WTC11 (cell line): ENCODE results near the gene BAG1. TPM values are rescaled to one million over a fixed set of nuclear protein-coding genes. Genes with fewer than 3 reads are reported as not detected.

Experiments
- ATAC-seq: fragments of 200-7000 bp; cut with Tn5 transposase; 2 replicates; pipeline ENCODE4 v1.10.0; 2021; ENCODE audit warnings: mild to moderate bottlenecking, moderate library complexity
- CTCF ChIA-PET: fragments of 300-600 bp; sonication (Branson Sonifier 250); formaldehyde crosslinking; loops from one replicate; lab custom pipeline; 2021; ENCODE audit warnings: antibody characterized with exemption; lab: Charles Lee
- POLR2A ChIA-PET: fragments of 350-600 bp; sonication (Branson Sonifier 250); formaldehyde crosslinking; loops from one replicate; lab custom pipeline; 2021; ENCODE audit warnings: antibody characterized with exemption; lab: Charles Lee
- DNase-seq: peaks from one replicate; pipeline ENCODE4 v3.0.0; 2021; ENCODE audit warnings: low spot score
- H3K27ac Mint-ChIP-seq: 2 replicates; pipeline ENCODE4 v1.8.0; 2021; ENCODE audit warnings: mixed read lengths
- H3K27me3 Mint-ChIP-seq: 2 replicates; pipeline ENCODE4 v1.8.0; 2021; ENCODE audit warnings: low read depth, mild to moderate bottlenecking, moderate library complexity, mixed read lengths
- H3K36me3 Mint-ChIP-seq: 2 replicates; pipeline ENCODE4 v1.8.0; 2021; ENCODE audit warnings: mixed read lengths
- H3K4me1 Mint-ChIP-seq: 2 replicates; pipeline ENCODE4 v1.8.0; 2022; ENCODE audit warnings: mixed read lengths
- H3K4me3 Mint-ChIP-seq: 2 replicates; pipeline ENCODE4 v1.8.0; 2021; ENCODE audit warnings: mild to moderate bottlenecking, moderate library complexity, mixed read lengths
- H3K9me3 Mint-ChIP-seq: 2 replicates; pipeline ENCODE4 v1.8.0; 2021; ENCODE audit warnings: mixed read lengths
- CREB1 ChIP-seq: sonication (generic); formaldehyde crosslinking; IDR thresholded peaks from 2 replicates; pipeline ENCODE4 v1.8.0; 2023; ENCODE audit warnings: mild to moderate bottlenecking, missing genetic modification reagents
- NFE2L1 ChIP-seq: sonication (generic); formaldehyde crosslinking; IDR thresholded peaks from 2 replicates; pipeline ENCODE4 v1.8.1; 2023; ENCODE audit warnings: missing genetic modification reagents
- NFYB ChIP-seq: sonication (generic); formaldehyde crosslinking; conservative IDR thresholded peaks from 2 replicates; pipeline ENCODE4 v1.8.0; 2022; ENCODE audit warnings: low read depth, missing genetic modification reagents
- NR2C2 ChIP-seq: sonication (generic); formaldehyde crosslinking; IDR thresholded peaks from 2 replicates; pipeline ENCODE4 v1.8.0; 2022; ENCODE audit warnings: mild to moderate bottlenecking, missing genetic modification reagents
- SMAD4 ChIP-seq: sonication (generic); formaldehyde crosslinking; IDR thresholded peaks from 2 replicates; pipeline ENCODE4 v1.8.0; 2022; ENCODE audit warnings: mild to moderate bottlenecking, missing genetic modification reagents
- TEAD1 ChIP-seq: sonication (generic); formaldehyde crosslinking; IDR thresholded peaks from 2 replicates; pipeline ENCODE4 v1.8.0; 2022; ENCODE audit warnings: mild to moderate bottlenecking, missing genetic modification reagents
- TEAD4 ChIP-seq: sonication (generic); formaldehyde crosslinking; IDR thresholded peaks from 2 replicates; pipeline ENCODE4 v1.8.0; 2022; ENCODE audit warnings: mild to moderate bottlenecking, missing genetic modification reagents
- TP53 ChIP-seq: sonication (generic); formaldehyde crosslinking; IDR thresholded peaks from 2 replicates; pipeline ENCODE4 v1.8.1; 2023; ENCODE audit warnings: mild to moderate bottlenecking, missing genetic modification reagents
- ZNF121 ChIP-seq: sonication (generic); formaldehyde crosslinking; IDR thresholded peaks from 2 replicates; pipeline ENCODE4 v1.8.0; 2023; ENCODE audit warnings: missing genetic modification reagents
- ZNF423 ChIP-seq: fragments of 250-450 bp; sonication (Bioruptor Pico); IDR thresholded peaks from 2 replicates; pipeline ENCODE4 v2.1.2; 2022; ENCODE audit warnings: mild to moderate bottlenecking, moderate library complexity
- total RNA-seq: library from RNA; stranded (reverse); gene quantifications from 3 replicates; pipeline ENCODE4 v1.2.3, GENCODE V29; 2021
- TF ChIP-seq, protein P1 (sequence below): fragments of 250-450 bp; sonication (Bioruptor Pico); IDR thresholded peaks from 2 replicates; pipeline ENCODE4 v1.9.0; 2021; ENCODE audit warnings: moderate library complexity, mild to moderate bottlenecking, inconsistent platforms, borderline replicate concordance
- TF ChIP-seq, protein P2 (sequence below): sonication (generic); formaldehyde crosslinking; IDR thresholded peaks from 2 replicates; pipeline ENCODE4 v1.8.0; 2023; ENCODE audit warnings: missing genetic modification reagents, mild to moderate bottlenecking, borderline replicate concordance
- TF ChIP-seq, protein P3 (sequence below): sonication (generic); formaldehyde crosslinking; IDR thresholded peaks from 2 replicates; pipeline ENCODE4 v1.8.1; 2022; ENCODE audit warnings: low read depth, missing genetic modification reagents, borderline replicate concordance
- TF ChIP-seq, protein P4 (sequence below): sonication (generic); formaldehyde crosslinking; IDR thresholded peaks from 2 replicates; pipeline ENCODE4 v1.8.0; 2022; ENCODE audit warnings: mild to moderate bottlenecking, missing genetic modification reagents
- TF ChIP-seq, protein P5 (sequence below): fragments of 250-450 bp; sonication (Bioruptor Pico); IDR thresholded peaks from 2 replicates; pipeline ENCODE4 v1.9.0; 2021; ENCODE audit warnings: mild to moderate bottlenecking

Gene BAG1
- total RNA-seq, 1 experiment from 2014 or later: 52.9 TPM

DNA sequence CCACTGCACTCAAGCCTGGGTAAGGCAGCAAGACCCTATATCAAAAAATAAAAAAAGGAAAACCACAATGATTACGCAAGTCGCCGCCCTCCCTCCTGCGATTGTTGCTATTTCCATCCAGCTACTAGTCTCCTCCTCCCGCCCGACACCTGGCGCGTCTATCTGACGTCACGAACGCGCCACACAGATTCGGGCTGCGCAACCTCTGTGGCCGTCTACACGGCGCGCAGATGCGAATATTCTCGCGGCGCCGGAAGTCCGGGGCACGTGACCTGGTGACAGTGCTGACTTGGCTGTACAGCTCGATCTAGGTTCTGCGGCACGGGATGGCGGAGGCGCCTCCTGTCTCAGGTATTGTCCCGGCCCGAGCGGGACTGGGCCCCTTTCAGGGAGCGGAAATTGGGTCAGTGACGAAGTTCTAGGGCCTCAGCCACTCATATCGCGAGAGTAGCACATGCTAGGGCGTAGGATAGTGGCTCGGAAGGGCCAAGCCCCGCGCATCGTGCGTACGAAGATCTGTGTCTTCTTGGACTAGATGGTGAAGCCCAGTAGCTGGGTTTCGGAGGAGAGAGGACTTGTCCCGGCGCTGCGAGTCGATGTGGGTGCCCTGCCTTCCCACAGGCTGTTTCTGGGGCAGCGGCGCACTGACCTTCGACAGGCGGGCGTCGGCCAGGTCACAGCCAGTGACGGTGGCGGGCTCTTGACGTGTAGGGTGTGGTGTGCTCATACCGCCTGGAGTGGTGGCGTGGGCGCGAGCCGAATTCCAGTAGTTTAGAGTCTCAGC is 25.9 kb upstream of the BAG1 start, which contains the start of gene NFX1 (continued):
- TF ChIP-seq, protein P1, sequence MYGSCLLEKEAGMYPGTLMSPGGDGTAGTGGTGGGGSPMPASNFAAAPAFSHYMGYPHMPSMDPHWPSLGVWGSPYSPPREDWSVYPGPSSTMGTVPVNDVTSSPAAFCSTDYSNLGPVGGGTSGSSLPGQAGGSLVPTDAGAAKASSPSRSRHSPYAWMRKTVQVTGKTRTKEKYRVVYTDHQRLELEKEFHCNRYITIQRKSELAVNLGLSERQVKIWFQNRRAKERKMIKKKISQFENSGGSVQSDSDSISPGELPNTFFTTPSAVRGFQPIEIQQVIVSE (CRISPR knock-in tag): no peak
- TF ChIP-seq SMAD4: no peak
- TF ChIP-seq ZNF423 (CRISPR knock-in tag): no peak
- TF ChIP-seq, protein P2, sequence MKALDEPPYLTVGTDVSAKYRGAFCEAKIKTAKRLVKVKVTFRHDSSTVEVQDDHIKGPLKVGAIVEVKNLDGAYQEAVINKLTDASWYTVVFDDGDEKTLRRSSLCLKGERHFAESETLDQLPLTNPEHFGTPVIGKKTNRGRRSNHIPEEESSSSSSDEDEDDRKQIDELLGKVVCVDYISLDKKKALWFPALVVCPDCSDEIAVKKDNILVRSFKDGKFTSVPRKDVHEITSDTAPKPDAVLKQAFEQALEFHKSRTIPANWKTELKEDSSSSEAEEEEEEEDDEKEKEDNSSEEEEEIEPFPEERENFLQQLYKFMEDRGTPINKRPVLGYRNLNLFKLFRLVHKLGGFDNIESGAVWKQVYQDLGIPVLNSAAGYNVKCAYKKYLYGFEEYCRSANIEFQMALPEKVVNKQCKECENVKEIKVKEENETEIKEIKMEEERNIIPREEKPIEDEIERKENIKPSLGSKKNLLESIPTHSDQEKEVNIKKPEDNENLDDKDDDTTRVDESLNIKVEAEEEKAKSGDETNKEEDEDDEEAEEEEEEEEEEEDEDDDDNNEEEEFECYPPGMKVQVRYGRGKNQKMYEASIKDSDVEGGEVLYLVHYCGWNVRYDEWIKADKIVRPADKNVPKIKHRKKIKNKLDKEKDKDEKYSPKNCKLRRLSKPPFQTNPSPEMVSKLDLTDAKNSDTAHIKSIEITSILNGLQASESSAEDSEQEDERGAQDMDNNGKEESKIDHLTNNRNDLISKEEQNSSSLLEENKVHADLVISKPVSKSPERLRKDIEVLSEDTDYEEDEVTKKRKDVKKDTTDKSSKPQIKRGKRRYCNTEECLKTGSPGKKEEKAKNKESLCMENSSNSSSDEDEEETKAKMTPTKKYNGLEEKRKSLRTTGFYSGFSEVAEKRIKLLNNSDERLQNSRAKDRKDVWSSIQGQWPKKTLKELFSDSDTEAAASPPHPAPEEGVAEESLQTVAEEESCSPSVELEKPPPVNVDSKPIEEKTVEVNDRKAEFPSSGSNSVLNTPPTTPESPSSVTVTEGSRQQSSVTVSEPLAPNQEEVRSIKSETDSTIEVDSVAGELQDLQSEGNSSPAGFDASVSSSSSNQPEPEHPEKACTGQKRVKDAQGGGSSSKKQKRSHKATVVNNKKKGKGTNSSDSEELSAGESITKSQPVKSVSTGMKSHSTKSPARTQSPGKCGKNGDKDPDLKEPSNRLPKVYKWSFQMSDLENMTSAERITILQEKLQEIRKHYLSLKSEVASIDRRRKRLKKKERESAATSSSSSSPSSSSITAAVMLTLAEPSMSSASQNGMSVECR (CRISPR knock-in tag): no peak; the same call in none of the 2 replicates
- TF ChIP-seq, protein P3, sequence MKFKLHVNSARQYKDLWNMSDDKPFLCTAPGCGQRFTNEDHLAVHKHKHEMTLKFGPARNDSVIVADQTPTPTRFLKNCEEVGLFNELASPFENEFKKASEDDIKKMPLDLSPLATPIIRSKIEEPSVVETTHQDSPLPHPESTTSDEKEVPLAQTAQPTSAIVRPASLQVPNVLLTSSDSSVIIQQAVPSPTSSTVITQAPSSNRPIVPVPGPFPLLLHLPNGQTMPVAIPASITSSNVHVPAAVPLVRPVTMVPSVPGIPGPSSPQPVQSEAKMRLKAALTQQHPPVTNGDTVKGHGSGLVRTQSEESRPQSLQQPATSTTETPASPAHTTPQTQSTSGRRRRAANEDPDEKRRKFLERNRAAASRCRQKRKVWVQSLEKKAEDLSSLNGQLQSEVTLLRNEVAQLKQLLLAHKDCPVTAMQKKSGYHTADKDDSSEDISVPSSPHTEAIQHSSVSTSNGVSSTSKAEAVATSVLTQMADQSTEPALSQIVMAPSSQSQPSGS (CRISPR knock-in tag): no peak
- TF ChIP-seq TP53 (CRISPR knock-in tag): peak; percentile 68; the same call in 1 of the 2 replicates
- TF ChIP-seq, protein P4, sequence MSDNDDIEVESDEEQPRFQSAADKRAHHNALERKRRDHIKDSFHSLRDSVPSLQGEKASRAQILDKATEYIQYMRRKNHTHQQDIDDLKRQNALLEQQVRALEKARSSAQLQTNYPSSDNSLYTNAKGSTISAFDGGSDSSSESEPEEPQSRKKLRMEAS (CRISPR knock-in tag): peak; percentile 97
- peak; percentile 94 for TF ChIP-seq CREB1 (CRISPR knock-in tag)
- TF ChIP-seq NFE2L1: peak; percentile 59; the same call in 1 of the 2 replicates
- no peak for TF ChIP-seq NFYB (CRISPR knock-in tag)

DNA sequence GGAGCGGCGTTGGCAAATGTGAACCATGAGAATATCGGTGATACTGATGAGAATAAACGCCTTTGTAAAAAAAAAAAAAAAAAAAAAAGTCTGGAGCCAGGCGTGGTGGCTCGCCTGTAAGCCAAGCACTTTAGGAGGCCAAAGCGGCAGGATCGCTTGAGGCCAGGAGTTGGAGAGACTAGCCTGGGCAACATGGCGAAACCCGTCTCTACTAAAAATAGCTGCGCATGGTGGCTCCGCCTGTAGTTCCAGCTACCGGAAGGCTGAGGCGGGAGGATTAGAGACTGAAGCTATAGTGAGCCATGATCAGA is 25.4 kb upstream of the BAG1 start:
- Mint-ChIP-seq H3K27ac (peak overlapping the region; percentile 99), H3K4me1 (peaks cover 14% of the 10 kb centered on the region), H3K9me3 (no peaks in the 10 kb centered on the region), H3K36me3 (peaks cover 8% of the 10 kb centered on the region), H3K27me3 (no peaks in the 10 kb centered on the region), H3K4me3 (peak overlapping the region; percentile 99)
- ChIA-PET CTCF (interaction anchor here (0.6 to 1.7 kb wide), 6 partner anchors 126 to 234 kb away, joined by 3 to 7 read pairs (median 4); partner anchors contain the start of genes ANKRD18B and AQP3), POLR2A (interaction anchor here (0.6 to 1.5 kb wide), 7 partner anchors 13 to 1024 kb away, joined by 3 to 13 read pairs (median 6); partner anchors contain the start of genes BAG1, CHMP5, DNAJA1 and NOL6)
- ATAC-seq (peak; percentile 15), DNase-seq (peak; percentile 22)
- TF ChIP-seq ZNF121 (CRISPR knock-in tag): no peak
- 0 out of 2 replicates have a peak, but pooled peaks have one; percentile 9 for TF ChIP-seq TEAD4 (CRISPR knock-in tag)
- TF ChIP-seq, protein P5, sequence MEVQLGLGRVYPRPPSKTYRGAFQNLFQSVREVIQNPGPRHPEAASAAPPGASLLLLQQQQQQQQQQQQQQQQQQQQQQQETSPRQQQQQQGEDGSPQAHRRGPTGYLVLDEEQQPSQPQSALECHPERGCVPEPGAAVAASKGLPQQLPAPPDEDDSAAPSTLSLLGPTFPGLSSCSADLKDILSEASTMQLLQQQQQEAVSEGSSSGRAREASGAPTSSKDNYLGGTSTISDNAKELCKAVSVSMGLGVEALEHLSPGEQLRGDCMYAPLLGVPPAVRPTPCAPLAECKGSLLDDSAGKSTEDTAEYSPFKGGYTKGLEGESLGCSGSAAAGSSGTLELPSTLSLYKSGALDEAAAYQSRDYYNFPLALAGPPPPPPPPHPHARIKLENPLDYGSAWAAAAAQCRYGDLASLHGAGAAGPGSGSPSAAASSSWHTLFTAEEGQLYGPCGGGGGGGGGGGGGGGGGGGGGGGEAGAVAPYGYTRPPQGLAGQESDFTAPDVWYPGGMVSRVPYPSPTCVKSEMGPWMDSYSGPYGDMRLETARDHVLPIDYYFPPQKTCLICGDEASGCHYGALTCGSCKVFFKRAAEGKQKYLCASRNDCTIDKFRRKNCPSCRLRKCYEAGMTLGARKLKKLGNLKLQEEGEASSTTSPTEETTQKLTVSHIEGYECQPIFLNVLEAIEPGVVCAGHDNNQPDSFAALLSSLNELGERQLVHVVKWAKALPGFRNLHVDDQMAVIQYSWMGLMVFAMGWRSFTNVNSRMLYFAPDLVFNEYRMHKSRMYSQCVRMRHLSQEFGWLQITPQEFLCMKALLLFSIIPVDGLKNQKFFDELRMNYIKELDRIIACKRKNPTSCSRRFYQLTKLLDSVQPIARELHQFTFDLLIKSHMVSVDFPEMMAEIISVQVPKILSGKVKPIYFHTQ (CRISPR knock-in tag): peak; percentile 67; the same call in 1 of the 2 replicates
- TF ChIP-seq NFYB (CRISPR knock-in tag): no peak
- no peak for TF ChIP-seq NR2C2
- no peak for TF ChIP-seq TEAD1 (CRISPR knock-in tag)
